Endothelial cell of umbilical vein (primary cell): ENCODE measurements around the gene LARP1. TPM values are rescaled to one million over a fixed set of nuclear protein-coding genes. Genes with fewer than 3 reads are reported as not detected.
A peak's percentile ranks its signal among the peaks of the same experiment; 100 is the strongest.

Experiments used
- BruUV-seq: library from RNA; stranded (reverse); fragments of 400-500 nt; replicated peaks from 2 replicates; lab custom pipeline; 2021; lab: Mats Ljungman, UMichigan
- CTCF ChIA-PET: fragments of 300-600, 350-600 bp; sonication (Branson Sonifier 250); formaldehyde crosslinking; loops from one replicate; lab custom pipeline; 2021; ENCODE audit warnings: antibody characterized with exemption, inconsistent platforms; lab: Charles Lee
- POLR2A ChIA-PET: fragments of 300-600, 350-600 bp; sonication (Branson Sonifier 250); formaldehyde crosslinking; loops from one replicate; lab custom pipeline; 2021; ENCODE audit warnings: antibody characterized with exemption, inconsistent platforms; lab: Charles Lee
- DNase-seq: peaks from one replicate; pipeline ENCODE4 v3.0.0-alpha.2; 2011; ENCODE audit warnings: low read depth, low spot score
- FAIRE-seq: peaks from 2 replicates; lab custom pipeline; 2011; peaks lifted over from hg19 to GRCh38; lab: Jason Lieb, UNC
- H2AFZ ChIP-seq: 2 replicates; pipeline ENCODE4 v1.6.0; 2012; ENCODE audit warnings: low read depth, low read length, control low read depth, inconsistent platforms
- H3K27ac ChIP-seq: 2 replicates; pipeline ENCODE4 v1.5.1; 2011; ENCODE audit warnings: low read depth, mild to moderate bottlenecking, control low read depth, low read length, moderate library complexity; ENCODE audit not compliant: insufficient read depth
- H3K27me3 ChIP-seq, 2 experiments: 2 replicates each; pipeline versions ENCODE4 v1.6.0 to v1.6.1; 2011; ENCODE audit warnings: low read length in 2 of 2, mixed read lengths in 1 of 2; ENCODE audit not compliant: control insufficient read depth in 2 of 2, insufficient read depth in 2 of 2
- H3K36me3 ChIP-seq, 2 experiments: 2 replicates in 1 of 2; 3 replicates in 1 of 2; pipeline ENCODE4 v1.5.1; 2011; ENCODE audit warnings: low read length in 2 of 2, mild to moderate bottlenecking in 1 of 2, moderate library complexity in 1 of 2; ENCODE audit not compliant: control insufficient read depth in 2 of 2, insufficient read depth in 2 of 2; ENCODE audit errors: extremely low read depth in 1 of 2
- H3K4me1 ChIP-seq: 3 replicates; pipeline ENCODE4 v1.5.1; 2011; ENCODE audit warnings: mild to moderate bottlenecking, low read length; ENCODE audit not compliant: control insufficient read depth, insufficient read depth; ENCODE audit errors: extremely low read depth
- H3K4me2 ChIP-seq: 2 replicates; pipeline ENCODE4 v1.6.1; 2011; ENCODE audit warnings: low read length, control low read depth, mixed read lengths; ENCODE audit not compliant: insufficient read depth
- H3K4me3 ChIP-seq, 3 experiments: fragments of 200-600 bp in 1 of 3; sonication (generic), shearing (Covaris generic) in 1 of 3; replicated peaks in 1 of 3; 2 replicates each; pipeline ENCODE4 v1.5.1; 2011 to 2016; ENCODE audit warnings: control low read depth in 3 of 3, low read length in 3 of 3, mild to moderate bottlenecking in 2 of 3, inconsistent platforms in 1 of 3, low read depth in 1 of 3, moderate library complexity in 1 of 3; ENCODE audit not compliant: insufficient read depth in 1 of 3
- H3K79me2 ChIP-seq: 2 replicates; pipeline ENCODE4 v1.6.0; 2012; ENCODE audit warnings: low read length, inconsistent platforms; ENCODE audit not compliant: control insufficient read depth, insufficient read depth
- H3K9ac ChIP-seq: replicated peaks from 2 replicates; pipeline ENCODE3; 2011; ENCODE audit warnings: low read length, control low read depth; ENCODE audit not compliant: insufficient read depth; ENCODE audit errors: extremely low read depth
- H3K9me1 ChIP-seq: replicated peaks from 3 replicates; pipeline ENCODE4 v1.6.0; 2011; ENCODE audit warnings: mild to moderate bottlenecking, low read length; ENCODE audit not compliant: control insufficient read depth, insufficient read depth; ENCODE audit errors: extremely low read depth
- H3K9me3 ChIP-seq: replicated peaks from 2 replicates; pipeline ENCODE4 v1.5.1; 2012; ENCODE audit warnings: low read length, inconsistent platforms; ENCODE audit not compliant: control insufficient read depth, insufficient read depth
- H4K20me1 ChIP-seq: replicated peaks from 2 replicates; pipeline ENCODE3; 2011; ENCODE audit warnings: mild to moderate bottlenecking, low read length; ENCODE audit not compliant: control insufficient read depth, insufficient read depth; ENCODE audit errors: extremely low read depth
- EZH2 ChIP-seq: IDR thresholded peaks from 2 replicates; pipeline ENCODE4 v1.6.1; 2012; ENCODE audit warnings: borderline replicate concordance, low read depth, mild to moderate bottlenecking, moderate library complexity, low read length, inconsistent platforms; ENCODE audit not compliant: severe bottlenecking
- GATA2 ChIP-seq: IDR thresholded peaks from 2 replicates; pipeline ENCODE4 v1.7.0; 2011; ENCODE audit warnings: low read depth, mild to moderate bottlenecking, moderate library complexity, mixed read lengths, low read length; ENCODE audit not compliant: insufficient read length, insufficient read depth
- MYC ChIP-seq: IDR thresholded peaks from one replicate; pipeline ENCODE4 v1.6.1; 2011; ENCODE audit warnings: mild to moderate bottlenecking, low read depth, low read length
- dilution Hi-C: fragments of 300-500 bp; cut with MboI; formaldehyde crosslinking; loops from one replicate; pipeline ENCODE4 v1.15.0; 2019; ENCODE audit warnings: low sequenced_read_pairs; ENCODE audit not compliant: extremely low pct_ligation_motif_present
- intact Hi-C: fragments of 100-400 bp; cut with micrococcal nuclease; formaldehyde crosslinking; loops from one replicate; pipeline ENCODE4 v1.10.0; 2022
- polyA plus RNA-seq, 4 experiments: library from polyadenylated mRNA; depleted of rRNA in 3 of 4; stranded (reverse) in 3 of 4; unstranded in 1 of 4; fragments of >200 nt; gene quantifications; 2 replicates each; pipeline versions ENCODE4 v1.2.1 to v1.2.3, GENCODE V29; 2011 to 2012; ENCODE audit warnings: missing spikeins in 1 of 4
- total RNA-seq: library from RNA; stranded (reverse); gene quantifications from 2 replicates; pipeline ENCODE4 v1.2.3, GENCODE V29; 2021
- TF ChIP-seq, protein P1 (sequence below): IDR thresholded peaks from 2 replicates; pipeline ENCODE4 v1.6.1; 2011; ENCODE audit not compliant: insufficient read depth, insufficient read length
- TF ChIP-seq, protein P2 (sequence below), 2 donors: IDR thresholded peaks; 1 replicate in 1 of 2; 2 replicates in 1 of 2; pipeline ENCODE4 v1.5.1; 2011; ENCODE audit warnings: low read length in 2 of 2, mild to moderate bottlenecking in 2 of 2, moderate library complexity in 2 of 2, control low read depth in 1 of 2, inconsistent platforms in 1 of 2, low read depth in 1 of 2; ENCODE audit not compliant: insufficient read depth in 1 of 2; ENCODE audit errors: extremely low read depth in 1 of 2

Gene LARP1
- total and polyA plus RNA-seq, 2 donors (not counting 3 experiments of a cell fraction or from before 2014, with no cell fraction given): 70.4 to 252 TPM

DNA sequence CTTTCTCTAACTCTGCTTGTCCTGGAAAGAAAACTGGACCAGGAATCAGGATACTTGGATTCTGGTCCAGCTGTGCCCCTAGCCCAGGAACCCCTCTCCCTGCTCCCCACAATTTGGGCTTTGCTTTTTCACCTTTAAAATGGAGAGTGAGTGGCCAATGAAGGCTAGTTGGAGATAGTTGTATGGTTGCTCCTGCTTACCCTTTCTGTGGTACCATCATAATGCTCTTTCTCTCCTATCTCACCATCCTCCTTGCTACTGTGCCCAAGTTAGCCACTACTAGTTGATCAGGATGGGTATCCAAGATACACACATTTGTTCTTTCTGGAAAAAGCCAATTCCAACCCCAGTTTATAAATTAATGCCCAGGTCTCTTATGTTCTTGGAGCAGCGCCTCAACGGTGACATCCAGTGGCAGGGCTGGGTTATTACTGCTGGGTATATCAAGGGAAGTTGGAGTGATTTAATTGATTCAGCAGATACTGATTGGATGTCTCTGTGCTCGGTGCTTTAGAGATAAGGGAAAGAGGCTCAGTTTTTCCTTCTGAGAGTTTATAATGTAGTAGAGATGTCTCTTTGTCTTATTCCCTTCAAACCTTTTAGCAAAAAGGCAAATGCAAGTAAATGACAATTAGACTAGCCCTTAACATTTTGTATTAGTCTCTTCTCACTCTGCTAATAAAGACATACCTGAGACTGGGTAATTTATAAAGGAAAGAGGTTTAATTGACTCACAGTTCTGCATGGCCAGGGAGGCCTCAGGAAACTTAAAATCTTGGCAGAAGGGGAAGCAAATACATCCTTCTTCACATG is 56.7 kb downstream of the LARP1 start:
- TF ChIP-seq GATA2: no peak
- TF ChIP-seq, protein P1, sequence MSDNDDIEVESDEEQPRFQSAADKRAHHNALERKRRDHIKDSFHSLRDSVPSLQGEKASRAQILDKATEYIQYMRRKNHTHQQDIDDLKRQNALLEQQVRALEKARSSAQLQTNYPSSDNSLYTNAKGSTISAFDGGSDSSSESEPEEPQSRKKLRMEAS: no peak
- TF ChIP-seq, protein P2, sequence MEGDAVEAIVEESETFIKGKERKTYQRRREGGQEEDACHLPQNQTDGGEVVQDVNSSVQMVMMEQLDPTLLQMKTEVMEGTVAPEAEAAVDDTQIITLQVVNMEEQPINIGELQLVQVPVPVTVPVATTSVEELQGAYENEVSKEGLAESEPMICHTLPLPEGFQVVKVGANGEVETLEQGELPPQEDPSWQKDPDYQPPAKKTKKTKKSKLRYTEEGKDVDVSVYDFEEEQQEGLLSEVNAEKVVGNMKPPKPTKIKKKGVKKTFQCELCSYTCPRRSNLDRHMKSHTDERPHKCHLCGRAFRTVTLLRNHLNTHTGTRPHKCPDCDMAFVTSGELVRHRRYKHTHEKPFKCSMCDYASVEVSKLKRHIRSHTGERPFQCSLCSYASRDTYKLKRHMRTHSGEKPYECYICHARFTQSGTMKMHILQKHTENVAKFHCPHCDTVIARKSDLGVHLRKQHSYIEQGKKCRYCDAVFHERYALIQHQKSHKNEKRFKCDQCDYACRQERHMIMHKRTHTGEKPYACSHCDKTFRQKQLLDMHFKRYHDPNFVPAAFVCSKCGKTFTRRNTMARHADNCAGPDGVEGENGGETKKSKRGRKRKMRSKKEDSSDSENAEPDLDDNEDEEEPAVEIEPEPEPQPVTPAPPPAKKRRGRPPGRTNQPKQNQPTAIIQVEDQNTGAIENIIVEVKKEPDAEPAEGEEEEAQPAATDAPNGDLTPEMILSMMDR (IDR thresholded peaks at IDR 0.05; ENCODE audit: extremely low read depth in 1 of 2, insufficient read depth in 1 of 2, low read depth in 1 of 2, low read length in 2 of 2): peak; percentile 70 to 86
- no peak for TF ChIP-seq EZH2
- TF ChIP-seq MYC: no peak
- FAIRE-seq (peak; percentile 97), DNase-seq (peak; percentile 77)
- Histone ChIP-seq H3K27ac (no peak overlapping the region), H2AFZ (no peak overlapping the region), H3K27me3 (no peaks in the 10 kb centered on the region), H3K9ac (no peak overlapping the region), H4K20me1 (no peaks in the 10 kb centered on the region), H3K4me2 (no peak overlapping the region), H3K4me3 (no peak overlapping the region), H3K79me2 (no peaks in the 10 kb centered on the region), H3K9me3 (no peaks in the 10 kb centered on the region), H3K36me3 (peaks cover 26 to 41% of the 10 kb centered on the region in 2 experiments), H3K4me1 (no peaks in the 10 kb centered on the region), H3K9me1 (no peaks in the 10 kb centered on the region)
- dilution Hi-C loops (no loop called here), intact Hi-C loops (loop anchor here (1.0 to 2.0 kb wide), 4 partner anchors 47 to 162 kb away; partner anchors contain the start of genes CNOT8 and LARP1)
- ChIA-PET CTCF (interaction anchor here (1.4 kb wide), 1 partner anchor 162 kb away, joined by 8 read pairs; no protein-coding TSS in a partner anchor), POLR2A (no interaction called here)
- no TSS peak for BruUV-seq
